Liver (tissue), 9 donors: Measurements from ENCODE around the gene MRPS9. TPM values are rescaled to one million over a fixed set of nuclear protein-coding genes. Genes with fewer than 3 reads are reported as not detected.

Source experiments
- DNase-seq: peaks from one replicate; pipeline ENCODE4 v3.0.0-alpha.2; 2017; ENCODE audit warnings: low spot score
- H3K27ac ChIP-seq, 2 donors: one replicate each; pipeline ENCODE4 v1.7.0; 2013; ENCODE audit warnings: inconsistent platforms in 2 of 2, low read length in 2 of 2, control low read depth in 1 of 2, low read depth in 1 of 2, mild to moderate bottlenecking in 1 of 2
- H3K27me3 ChIP-seq, 4 donors: one replicate each; pipeline versions ENCODE4 v1.6.1 to v1.7.0; 2013; ENCODE audit warnings: low read length in 3 of 4, inconsistent platforms in 1 of 4, mild to moderate bottlenecking in 1 of 4, moderate library complexity in 1 of 4; ENCODE audit not compliant: control insufficient read depth in 4 of 4, insufficient read depth in 4 of 4
- H3K36me3 ChIP-seq, 4 donors: one replicate each; pipeline versions ENCODE4 v1.6.1 to v1.7.0; 2013; ENCODE audit warnings: low read length in 3 of 4, mild to moderate bottlenecking in 3 of 4, low read depth in 1 of 4, moderate library complexity in 1 of 4; ENCODE audit not compliant: control insufficient read depth in 4 of 4, insufficient read depth in 3 of 4
- H3K4me1 ChIP-seq, 4 donors: one replicate each; pipeline versions ENCODE4 v1.6.1 to v1.7.0; 2013; ENCODE audit warnings: low read length in 3 of 4, mild to moderate bottlenecking in 3 of 4, moderate library complexity in 1 of 4; ENCODE audit not compliant: control insufficient read depth in 4 of 4, insufficient read depth in 4 of 4
- H3K4me3 ChIP-seq, 3 donors: one replicate each; pipeline versions ENCODE4 v1.6.1 to v1.7.0; 2013; ENCODE audit warnings: low read length in 3 of 3, control low read depth in 1 of 3, low read depth in 1 of 3, mild to moderate bottlenecking in 1 of 3
- H3K9ac ChIP-seq, 2 donors: one replicate each; pipeline ENCODE4 v1.7.0; 2013; ENCODE audit warnings: low read length in 2 of 2, mild to moderate bottlenecking in 2 of 2, moderate library complexity in 2 of 2, control low read depth in 1 of 2, low read depth in 1 of 2
- H3K9me3 ChIP-seq, 4 donors: one replicate each; pipeline versions ENCODE4 v1.6.1 to v1.7.0; 2013; ENCODE audit warnings: low read length in 3 of 4; ENCODE audit not compliant: control insufficient read depth in 4 of 4
- EGR1 ChIP-seq, 2 donors: IDR thresholded peaks; 2 replicates each; pipeline ENCODE4 v1.6.1; 2016 to 2018; ENCODE audit warnings: antibody characterized with exemption in 2 of 2, low read depth in 2 of 2
- FOXA1 ChIP-seq: IDR thresholded peaks from 2 replicates; pipeline ENCODE4 v1.6.1; 2016; ENCODE audit warnings: antibody characterized with exemption
- FOXA2 ChIP-seq: IDR thresholded peaks from 2 replicates; pipeline ENCODE4 v1.6.1; 2016; ENCODE audit warnings: antibody characterized with exemption
- GABPA ChIP-seq, 2 donors: IDR thresholded peaks in 1 of 2; conservative IDR thresholded peaks in 1 of 2; 2 replicates each; pipeline ENCODE4 v1.6.1; 2016; ENCODE audit warnings: antibody characterized with exemption in 2 of 2, mild to moderate bottlenecking in 1 of 2, moderate library complexity in 1 of 2
- HNF4A ChIP-seq, 2 donors: conservative IDR thresholded peaks; 2 replicates each; pipeline ENCODE4 v1.6.1; 2016; ENCODE audit warnings: antibody characterized with exemption in 2 of 2, mild to moderate bottlenecking in 2 of 2
- HNF4G ChIP-seq: IDR thresholded peaks from 2 replicates; pipeline ENCODE4 v1.6.1; 2016; ENCODE audit warnings: antibody characterized with exemption
- JUND ChIP-seq, 2 donors: IDR thresholded peaks; 2 replicates each; pipeline ENCODE4 v1.6.1; 2016; ENCODE audit warnings: antibody characterized with exemption in 2 of 2
- NR2F2 ChIP-seq: IDR thresholded peaks from 2 replicates; pipeline ENCODE4 v1.6.1; 2016; ENCODE audit warnings: antibody characterized with exemption
- RAD21 ChIP-seq, 2 donors: IDR thresholded peaks; 2 replicates each; pipeline ENCODE4 v1.6.1; 2016; ENCODE audit warnings: antibody characterized with exemption in 2 of 2, mild to moderate bottlenecking in 2 of 2
- RXRA ChIP-seq, 2 donors: IDR thresholded peaks; 2 replicates each; pipeline ENCODE4 v1.6.1; 2017 to 2018; ENCODE audit warnings: antibody characterized with exemption in 2 of 2, mild to moderate bottlenecking in 1 of 2
- SP1 ChIP-seq: IDR thresholded peaks from 2 replicates; pipeline ENCODE4 v1.6.1; 2018; ENCODE audit warnings: antibody characterized with exemption, mild to moderate bottlenecking
- TAF1 ChIP-seq: conservative IDR thresholded peaks from 2 replicates; pipeline ENCODE4 v1.6.1; 2016; ENCODE audit warnings: antibody characterized with exemption, mild to moderate bottlenecking
- YY1 ChIP-seq: IDR thresholded peaks from 2 replicates; pipeline ENCODE4 v1.6.1; 2016; ENCODE audit warnings: antibody characterized with exemption, mild to moderate bottlenecking
- WGBS: extraction: QIAGEN DNeasy Blood & Tissue Kit; methylation state at CpG from one replicate; pipeline ENCODE4 v1.1.7; 2013; 5-methylcytosine and 5-hydroxymethylcytosine counted together
- polyA plus RNA-seq, 2 donors: library from polyadenylated mRNA; stranded (reverse) in 1 of 2; unstranded in 1 of 2; fragments of 200-250 nt in 1 of 2; fragments of >200 nt in 1 of 2; fragmentation: Nextera tagmentation in 1 of 2; extraction: Ambion mirVana in 1 of 2; gene quantifications; one replicate each; pipeline versions ENCODE4 v1.2.1 to v1.2.3, GENCODE V29; 2013 to 2015
- total RNA-seq, 2 donors: library from RNA; depleted of rRNA; stranded (reverse); fragments of >200 nt; gene quantifications; one replicate each; pipeline ENCODE4 v1.2.3, GENCODE V29; 2014
- TF ChIP-seq, protein P1 (sequence below): fragments of 150-350 bp; IDR thresholded peaks from 2 replicates; pipeline ENCODE4 v1.5.1; 2017; ENCODE audit warnings: improper control_type of control experiment, low read depth, low read length; ENCODE audit not compliant: missing input control
- TF ChIP-seq, protein P2 (sequence below): IDR thresholded peaks from 2 replicates; pipeline ENCODE4 v1.6.1; 2016; ENCODE audit warnings: antibody characterized with exemption
- TF ChIP-seq, protein P3 (sequence below): IDR thresholded peaks from 2 replicates; pipeline ENCODE4 v1.6.1; 2016; ENCODE audit warnings: antibody characterized with exemption
- TF ChIP-seq, protein P4 (sequence below): IDR thresholded peaks from 2 replicates; pipeline ENCODE4 v1.6.1; 2016; ENCODE audit warnings: antibody characterized with exemption, mild to moderate bottlenecking
- TF ChIP-seq, protein P5 (sequence below): IDR thresholded peaks from 2 replicates; pipeline ENCODE4 v1.6.1; 2016; ENCODE audit warnings: antibody characterized with exemption
- donor health status: healthy.
- donor health status: healthy.
- donor health status: healthy.
- donor health status: healthy.
- donor health status: healthy.

Gene MRPS9
- total and polyA plus RNA-seq, 4 donors: 11.5 to 27.7 (median 17.9) TPM

DNA sequence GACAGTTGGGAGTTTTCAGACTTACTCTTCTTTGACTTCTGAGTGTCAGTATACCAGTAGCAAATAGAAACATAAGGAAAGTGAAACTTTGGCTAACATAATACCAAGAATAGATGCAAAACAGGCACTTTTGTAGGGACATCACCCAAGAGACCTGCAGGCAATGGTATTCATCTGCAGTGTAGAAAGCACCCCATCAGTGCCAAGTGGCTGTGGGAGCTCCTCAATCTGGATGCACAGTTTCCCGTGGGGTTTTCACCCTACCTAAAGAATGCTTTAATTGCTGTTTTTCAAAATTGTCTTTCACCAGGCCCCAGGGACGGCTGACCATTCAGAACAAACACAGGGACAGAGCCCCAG lies 107.1 kb downstream of the MRPS9 start:
- TF ChIP-seq HNF4G (no peak), NR2F2 (no peak), YY1 (no peak), GABPA (IDR thresholded peaks at IDR 0.05 in 1 of 2, conservative IDR thresholded peaks at IDR 0.05 in 1 of 2) (no peak), RXRA (IDR thresholded peaks at IDR 0.05) (no peak), SP1 (no peak), JUND (IDR thresholded peaks at IDR 0.05) (no peak), RAD21 (IDR thresholded peaks at IDR 0.05) (no peak), TAF1 (no peak), HNF4A (conservative IDR thresholded peaks at IDR 0.05) (no peak), FOXA2 (no peak)
- TF ChIP-seq, protein P1, sequence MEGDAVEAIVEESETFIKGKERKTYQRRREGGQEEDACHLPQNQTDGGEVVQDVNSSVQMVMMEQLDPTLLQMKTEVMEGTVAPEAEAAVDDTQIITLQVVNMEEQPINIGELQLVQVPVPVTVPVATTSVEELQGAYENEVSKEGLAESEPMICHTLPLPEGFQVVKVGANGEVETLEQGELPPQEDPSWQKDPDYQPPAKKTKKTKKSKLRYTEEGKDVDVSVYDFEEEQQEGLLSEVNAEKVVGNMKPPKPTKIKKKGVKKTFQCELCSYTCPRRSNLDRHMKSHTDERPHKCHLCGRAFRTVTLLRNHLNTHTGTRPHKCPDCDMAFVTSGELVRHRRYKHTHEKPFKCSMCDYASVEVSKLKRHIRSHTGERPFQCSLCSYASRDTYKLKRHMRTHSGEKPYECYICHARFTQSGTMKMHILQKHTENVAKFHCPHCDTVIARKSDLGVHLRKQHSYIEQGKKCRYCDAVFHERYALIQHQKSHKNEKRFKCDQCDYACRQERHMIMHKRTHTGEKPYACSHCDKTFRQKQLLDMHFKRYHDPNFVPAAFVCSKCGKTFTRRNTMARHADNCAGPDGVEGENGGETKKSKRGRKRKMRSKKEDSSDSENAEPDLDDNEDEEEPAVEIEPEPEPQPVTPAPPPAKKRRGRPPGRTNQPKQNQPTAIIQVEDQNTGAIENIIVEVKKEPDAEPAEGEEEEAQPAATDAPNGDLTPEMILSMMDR: no peak
- TF ChIP-seq, protein P2, sequence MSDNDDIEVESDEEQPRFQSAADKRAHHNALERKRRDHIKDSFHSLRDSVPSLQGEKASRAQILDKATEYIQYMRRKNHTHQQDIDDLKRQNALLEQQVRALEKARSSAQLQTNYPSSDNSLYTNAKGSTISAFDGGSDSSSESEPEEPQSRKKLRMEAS: no peak
- no peak for DNase-seq
- H3K9ac ChIP-seq: no peak overlapping the region
- H3K4me3 ChIP-seq: no peak overlapping the region
- peaks cover 0 to 4% (median 2%) of the 10 kb centered on the region in 4 donors for H3K4me1 ChIP-seq
- H3K27ac ChIP-seq: no peak overlapping the region
- 41% methylated on average over 2 of the region's 2 CpGs for WGBS
- no peaks in the 10 kb centered on the region for H3K36me3 ChIP-seq
- H3K9me3 ChIP-seq: no peaks in the 10 kb centered on the region
- peaks cover 0 to 9% (median 1%) of the 10 kb centered on the region in 4 donors for H3K27me3 ChIP-seq

DNA sequence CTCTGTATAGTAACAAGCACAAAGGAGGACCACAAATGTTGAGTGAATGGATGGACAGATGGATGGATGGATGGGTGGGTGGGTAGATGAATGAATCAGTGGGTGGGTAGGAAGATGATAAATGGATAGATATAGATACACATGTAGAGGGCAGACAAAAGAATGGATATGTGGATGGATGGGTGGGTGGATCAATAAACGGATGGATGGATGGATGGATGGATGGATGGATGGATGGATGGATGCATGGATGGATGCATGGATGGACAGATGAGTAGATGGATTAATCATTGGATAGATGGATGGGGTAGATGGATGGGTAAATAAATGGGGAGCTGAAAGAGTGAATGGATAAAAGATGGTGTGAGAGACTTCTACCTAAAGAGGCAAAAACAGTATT lies 111.4 kb downstream of the MRPS9 start:
- Histone ChIP-seq H3K9ac (no peak overlapping the region), H3K36me3 (no peaks in the 10 kb centered on the region), H3K27me3 (peaks cover 0 to 9% (median 1%) of the 10 kb centered on the region in 4 donors), H3K4me1 (no peaks in the 10 kb centered on the region), H3K9me3 (no peaks in the 10 kb centered on the region), H3K4me3 (no peak overlapping the region), H3K27ac (no peak overlapping the region)
- no peak for DNase-seq
- no peak for TF ChIP-seq NR2F2
- TF ChIP-seq EGR1 (IDR thresholded peaks at IDR 0.05; ENCODE audit: low read depth in 2 of 2): no peak
- TF ChIP-seq HNF4G: no peak
- no peak for TF ChIP-seq FOXA1
- TF ChIP-seq RAD21 (IDR thresholded peaks at IDR 0.05): no peak
- TF ChIP-seq, protein P2: no peak
- TF ChIP-seq, protein P3, sequence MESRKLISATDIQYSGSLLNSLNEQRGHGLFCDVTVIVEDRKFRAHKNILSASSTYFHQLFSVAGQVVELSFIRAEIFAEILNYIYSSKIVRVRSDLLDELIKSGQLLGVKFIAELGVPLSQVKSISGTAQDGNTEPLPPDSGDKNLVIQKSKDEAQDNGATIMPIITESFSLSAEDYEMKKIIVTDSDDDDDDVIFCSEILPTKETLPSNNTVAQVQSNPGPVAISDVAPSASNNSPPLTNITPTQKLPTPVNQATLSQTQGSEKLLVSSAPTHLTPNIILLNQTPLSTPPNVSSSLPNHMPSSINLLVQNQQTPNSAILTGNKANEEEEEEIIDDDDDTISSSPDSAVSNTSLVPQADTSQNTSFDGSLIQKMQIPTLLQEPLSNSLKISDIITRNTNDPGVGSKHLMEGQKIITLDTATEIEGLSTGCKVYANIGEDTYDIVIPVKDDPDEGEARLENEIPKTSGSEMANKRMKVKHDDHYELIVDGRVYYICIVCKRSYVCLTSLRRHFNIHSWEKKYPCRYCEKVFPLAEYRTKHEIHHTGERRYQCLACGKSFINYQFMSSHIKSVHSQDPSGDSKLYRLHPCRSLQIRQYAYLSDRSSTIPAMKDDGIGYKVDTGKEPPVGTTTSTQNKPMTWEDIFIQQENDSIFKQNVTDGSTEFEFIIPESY: no peak
- no peak for TF ChIP-seq RXRA (IDR thresholded peaks at IDR 0.05)
- TF ChIP-seq, protein P1: no peak
- TF ChIP-seq JUND (IDR thresholded peaks at IDR 0.05): no peak
- TF ChIP-seq TAF1: no peak
- TF ChIP-seq, protein P4, sequence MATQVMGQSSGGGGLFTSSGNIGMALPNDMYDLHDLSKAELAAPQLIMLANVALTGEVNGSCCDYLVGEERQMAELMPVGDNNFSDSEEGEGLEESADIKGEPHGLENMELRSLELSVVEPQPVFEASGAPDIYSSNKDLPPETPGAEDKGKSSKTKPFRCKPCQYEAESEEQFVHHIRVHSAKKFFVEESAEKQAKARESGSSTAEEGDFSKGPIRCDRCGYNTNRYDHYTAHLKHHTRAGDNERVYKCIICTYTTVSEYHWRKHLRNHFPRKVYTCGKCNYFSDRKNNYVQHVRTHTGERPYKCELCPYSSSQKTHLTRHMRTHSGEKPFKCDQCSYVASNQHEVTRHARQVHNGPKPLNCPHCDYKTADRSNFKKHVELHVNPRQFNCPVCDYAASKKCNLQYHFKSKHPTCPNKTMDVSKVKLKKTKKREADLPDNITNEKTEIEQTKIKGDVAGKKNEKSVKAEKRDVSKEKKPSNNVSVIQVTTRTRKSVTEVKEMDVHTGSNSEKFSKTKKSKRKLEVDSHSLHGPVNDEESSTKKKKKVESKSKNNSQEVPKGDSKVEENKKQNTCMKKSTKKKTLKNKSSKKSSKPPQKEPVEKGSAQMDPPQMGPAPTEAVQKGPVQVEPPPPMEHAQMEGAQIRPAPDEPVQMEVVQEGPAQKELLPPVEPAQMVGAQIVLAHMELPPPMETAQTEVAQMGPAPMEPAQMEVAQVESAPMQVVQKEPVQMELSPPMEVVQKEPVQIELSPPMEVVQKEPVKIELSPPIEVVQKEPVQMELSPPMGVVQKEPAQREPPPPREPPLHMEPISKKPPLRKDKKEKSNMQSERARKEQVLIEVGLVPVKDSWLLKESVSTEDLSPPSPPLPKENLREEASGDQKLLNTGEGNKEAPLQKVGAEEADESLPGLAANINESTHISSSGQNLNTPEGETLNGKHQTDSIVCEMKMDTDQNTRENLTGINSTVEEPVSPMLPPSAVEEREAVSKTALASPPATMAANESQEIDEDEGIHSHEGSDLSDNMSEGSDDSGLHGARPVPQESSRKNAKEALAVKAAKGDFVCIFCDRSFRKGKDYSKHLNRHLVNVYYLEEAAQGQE: no peak
- no peak for TF ChIP-seq YY1
- TF ChIP-seq, protein P5, sequence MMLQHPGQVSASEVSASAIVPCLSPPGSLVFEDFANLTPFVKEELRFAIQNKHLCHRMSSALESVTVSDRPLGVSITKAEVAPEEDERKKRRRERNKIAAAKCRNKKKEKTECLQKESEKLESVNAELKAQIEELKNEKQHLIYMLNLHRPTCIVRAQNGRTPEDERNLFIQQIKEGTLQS: no peak
- TF ChIP-seq SP1: no peak
- 64% methylated on average over 1 of the region's 1 CpG for WGBS
